ENCODE measurements around the gene CHRNA3. TPM values are rescaled to one million over a fixed set of nuclear protein-coding genes. Genes with fewer than 3 reads are reported as not detected.
A peak's percentile ranks its signal among the peaks of the same experiment; 100 is the strongest.

Gene CHRNA3
- polyA plus RNA-seq (2013, experiment 1 of 2; ENCODE audit: insufficient read length): not detected
- polyA plus RNA-seq (2013, experiment 2 of 2; ENCODE audit: insufficient read length): 0.10 TPM

GRCh38 chr15:78620527-78621421, at the start of gene CHRNA3:
Gene CHRNA3 (minus strand): TSS chr15:78620996. CDS start chr15:78620794, 202 bp downstream.
- no peak for DNase-seq

- no peak for DNase-seq
Observed at GRCh38 chr15:78668987-78669386, 48.2 kb upstream of the CHRNA3 start.

DNA sequence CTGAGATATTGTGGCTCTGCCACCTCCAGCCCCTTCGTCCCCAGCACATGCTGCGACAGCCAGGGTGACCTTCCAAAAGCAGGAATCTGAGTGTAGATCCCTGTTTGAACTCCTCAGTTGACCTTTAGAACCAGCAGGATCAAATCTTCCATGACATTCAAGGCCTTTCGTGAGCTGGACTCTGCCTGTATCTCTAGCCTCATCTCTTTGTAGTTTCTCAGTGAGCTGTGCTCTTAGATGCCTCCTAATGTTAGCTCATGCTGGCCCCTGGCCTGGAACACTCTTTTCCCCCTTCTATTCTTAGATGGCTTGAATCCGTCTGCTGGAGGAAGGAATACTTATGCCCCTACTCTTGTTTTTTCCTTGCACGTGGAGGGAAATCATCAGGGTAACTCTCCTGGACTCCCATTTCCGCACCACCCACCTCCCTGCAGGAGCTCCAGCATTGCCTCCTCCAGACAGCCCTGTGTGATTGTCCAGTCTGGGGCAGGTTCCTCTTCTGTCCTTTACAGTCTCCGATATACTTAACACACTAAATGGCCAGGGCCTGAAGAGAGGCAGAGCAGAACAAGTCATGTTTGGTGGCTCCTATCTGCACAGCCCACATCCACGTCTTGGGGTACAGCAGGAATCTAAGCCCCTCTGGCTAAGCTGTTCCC, 46.9 kb upstream of the CHRNA3 start:
- DNase-seq: no peak

DNA sequence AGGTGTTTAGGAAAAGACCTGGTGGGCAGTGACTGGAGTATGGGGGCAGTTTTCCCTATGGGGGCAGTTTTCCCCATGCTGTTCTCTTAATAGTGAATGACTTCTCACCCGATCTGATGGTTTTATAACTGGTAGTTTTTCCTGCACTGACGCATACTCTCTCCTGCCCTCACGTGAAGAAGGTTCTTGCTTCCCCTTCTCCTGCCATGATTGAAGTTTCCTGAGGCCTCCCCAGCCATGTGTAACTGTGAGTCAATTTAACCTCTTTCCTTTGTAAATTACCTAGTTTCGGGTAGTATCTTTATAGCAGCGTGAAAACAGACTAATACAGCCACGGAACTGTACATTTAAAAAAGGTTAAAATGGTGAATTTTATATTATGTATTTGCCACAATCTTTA, 45.2 kb upstream of the CHRNA3 start:
- no peak for DNase-seq

DNA sequence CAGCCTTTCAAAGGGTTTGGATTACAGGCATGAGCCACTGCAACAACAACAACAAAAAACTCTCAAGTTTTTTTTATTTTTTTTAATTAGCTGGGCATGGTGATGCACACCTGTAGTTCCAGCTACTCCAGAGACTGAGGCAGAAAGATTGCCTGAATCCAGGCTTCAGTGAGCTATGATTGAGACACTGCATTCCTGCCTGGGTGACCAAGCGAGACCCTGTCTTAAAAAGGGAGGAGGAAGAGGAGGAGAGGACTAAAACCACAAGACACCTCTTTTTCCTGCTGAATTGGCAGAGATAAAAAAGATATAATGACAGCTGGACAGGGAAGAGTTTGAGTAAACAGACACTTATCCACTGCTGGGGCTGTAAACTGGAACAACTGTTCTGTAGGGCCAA, 42.9 kb upstream of the CHRNA3 start:
- no peak for DNase-seq

DNA sequence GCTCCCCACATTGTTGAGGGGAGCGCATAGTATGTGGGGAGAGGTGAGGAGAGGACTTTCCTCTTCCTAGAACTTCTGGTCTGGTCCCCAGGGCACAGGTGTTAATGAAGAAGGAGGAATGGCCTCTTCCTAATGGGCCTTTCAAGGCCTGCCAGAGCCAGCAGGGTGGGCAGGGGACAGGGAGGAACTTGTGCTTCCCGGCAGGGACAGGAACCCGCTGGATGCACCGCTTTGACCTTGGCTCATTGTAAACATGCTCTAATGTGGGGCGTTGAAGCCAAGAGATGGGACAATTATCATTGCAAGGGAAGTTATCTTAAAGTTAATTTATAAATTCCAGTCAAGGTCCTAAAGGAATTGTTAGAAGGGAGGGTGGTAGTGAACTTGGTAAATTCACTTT, 41.2 kb upstream of the CHRNA3 start:
- DNase-seq: no peak

GRCh38 chr15:78661001-78661400, 40.2 kb upstream of the CHRNA3 start:
- DNase-seq: no peak

DNA sequence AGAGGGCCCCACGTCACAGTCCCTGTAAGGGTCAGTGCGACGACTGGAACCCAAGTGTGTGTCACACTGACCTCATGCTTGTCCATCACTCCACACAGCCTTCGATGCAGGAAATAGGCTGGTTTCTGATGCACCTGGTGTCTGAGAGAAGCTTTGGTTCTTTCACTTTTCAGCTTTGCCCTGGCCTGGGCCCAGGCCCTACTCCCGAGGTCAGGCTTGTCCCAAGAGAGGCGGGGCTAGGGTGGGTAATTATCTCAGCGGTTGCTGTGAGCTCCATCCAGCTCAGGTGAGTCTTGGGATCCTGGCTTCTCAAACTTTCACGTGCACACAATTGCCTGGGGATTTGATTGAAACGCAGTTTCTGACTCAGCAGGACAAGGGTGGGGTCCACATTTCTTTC, 39.8 kb upstream of the CHRNA3 start:
- DNase-seq: no peak

GRCh38 chr15:78658823-78659222, 38.0 kb upstream of the CHRNA3 start:
- DNase-seq: no peak

- DNase-seq: no peak
Observed at GRCh38 chr15:78654272-78654671, 33.5 kb upstream of the CHRNA3 start.

DNA sequence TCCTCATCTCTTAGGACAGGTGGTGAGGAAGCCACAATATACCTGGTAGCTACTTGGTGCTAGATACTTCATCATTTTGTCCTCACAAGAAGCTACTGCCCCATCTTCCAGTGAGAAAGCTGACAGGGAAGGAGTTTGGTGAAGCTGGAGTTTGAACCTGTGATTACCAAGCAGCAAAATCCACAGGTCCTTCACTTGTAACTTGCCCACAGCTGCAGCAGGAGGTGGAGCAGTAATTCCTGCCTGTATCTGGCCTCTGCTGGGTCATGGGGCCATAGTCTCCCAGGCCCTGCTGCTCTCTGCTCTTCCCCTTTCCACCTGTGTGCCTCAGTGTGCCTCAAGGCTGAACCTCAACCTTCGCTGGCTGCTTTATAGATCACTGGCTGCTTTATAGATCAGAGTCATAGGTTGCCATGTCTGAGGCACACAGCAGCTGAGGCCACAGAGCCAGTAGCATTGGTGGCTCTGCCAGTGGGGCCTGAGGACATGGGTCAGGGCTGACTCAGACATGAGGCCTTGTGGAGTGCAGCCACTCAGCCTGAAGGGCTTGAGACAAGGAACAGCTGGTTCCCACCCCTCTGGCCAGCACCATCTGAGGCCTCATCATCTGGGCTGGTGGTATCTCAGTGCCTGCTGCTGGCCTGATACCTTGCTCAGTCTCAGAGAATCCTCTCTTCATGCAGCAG, 31.3 kb upstream of the CHRNA3 start:
- DNase-seq: no peak

- DNase-seq: no peak
Observed at GRCh38 chr15:78651007-78651406, 30.2 kb upstream of the CHRNA3 start.

DNA sequence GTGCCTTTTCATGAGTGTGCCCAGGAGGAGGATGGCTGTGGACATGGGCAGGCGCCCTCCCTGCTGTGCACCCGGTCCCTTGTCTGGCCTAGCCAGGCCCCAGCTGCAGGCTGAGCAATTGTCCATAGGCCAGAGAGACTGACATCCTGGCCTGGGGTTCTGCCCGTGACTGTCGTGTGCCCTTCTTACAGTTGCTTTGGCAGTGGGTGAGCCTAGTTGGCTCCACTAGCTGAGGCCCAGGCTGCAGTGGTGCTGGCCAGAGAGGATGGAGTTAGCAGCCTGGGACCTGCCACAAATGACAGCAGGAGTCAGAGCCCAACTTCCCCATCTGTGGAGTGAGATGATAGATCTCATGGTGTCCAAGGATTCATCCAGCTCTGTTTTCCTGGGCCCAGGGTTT, 29.2 kb upstream of the CHRNA3 start:
- no peak for DNase-seq

DNA sequence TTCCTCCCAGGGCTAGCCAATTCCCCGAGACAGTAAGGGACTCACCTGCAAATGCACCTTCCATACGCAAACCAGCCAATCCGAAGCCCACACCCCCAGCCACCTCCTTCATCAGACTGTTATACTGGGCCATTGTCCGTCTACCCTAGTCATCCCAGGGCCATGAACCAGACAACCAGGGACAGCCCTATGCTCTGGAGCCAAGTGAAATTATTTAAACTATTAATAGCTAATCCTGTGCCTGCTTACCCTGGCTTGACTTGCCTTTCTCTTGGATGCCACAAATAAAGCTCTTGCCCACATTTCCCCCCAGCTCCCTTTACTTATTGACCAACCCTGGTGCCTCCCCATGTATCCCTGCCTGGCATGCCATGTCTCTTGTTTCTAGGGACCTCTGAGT, 24.2 kb upstream of the CHRNA3 start:
- DNase-seq: no peak

- no peak for DNase-seq
Observed at GRCh38 chr15:78642331-78642730, 21.5 kb upstream of the CHRNA3 start.

DNA sequence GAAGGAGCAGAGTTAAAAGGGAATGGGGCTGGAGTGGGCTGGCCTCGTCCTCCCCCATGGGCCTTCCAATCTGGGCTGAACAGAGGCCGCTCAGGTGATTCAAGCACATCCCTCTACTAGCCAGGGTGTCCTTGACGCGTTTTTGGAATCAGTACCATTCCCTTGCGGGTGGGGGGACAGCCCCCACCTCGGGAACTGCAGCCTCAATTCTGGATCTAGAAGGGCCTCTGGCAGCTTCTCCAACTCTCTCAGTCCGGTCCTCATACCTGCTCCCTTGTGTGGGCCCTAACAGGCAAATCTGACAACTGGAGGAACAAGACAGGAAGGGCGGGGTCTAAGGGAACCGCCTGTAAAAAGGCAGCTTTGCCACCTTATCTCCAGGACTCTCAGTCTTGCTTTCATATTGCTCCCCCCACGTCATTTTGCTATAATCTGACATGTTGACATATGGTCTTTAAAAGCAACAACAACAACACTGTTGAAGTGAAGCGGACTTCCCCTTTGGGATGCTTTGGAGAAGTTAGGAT, 21.0 kb upstream of the CHRNA3 start:
- DNase-seq: no peak

DNA sequence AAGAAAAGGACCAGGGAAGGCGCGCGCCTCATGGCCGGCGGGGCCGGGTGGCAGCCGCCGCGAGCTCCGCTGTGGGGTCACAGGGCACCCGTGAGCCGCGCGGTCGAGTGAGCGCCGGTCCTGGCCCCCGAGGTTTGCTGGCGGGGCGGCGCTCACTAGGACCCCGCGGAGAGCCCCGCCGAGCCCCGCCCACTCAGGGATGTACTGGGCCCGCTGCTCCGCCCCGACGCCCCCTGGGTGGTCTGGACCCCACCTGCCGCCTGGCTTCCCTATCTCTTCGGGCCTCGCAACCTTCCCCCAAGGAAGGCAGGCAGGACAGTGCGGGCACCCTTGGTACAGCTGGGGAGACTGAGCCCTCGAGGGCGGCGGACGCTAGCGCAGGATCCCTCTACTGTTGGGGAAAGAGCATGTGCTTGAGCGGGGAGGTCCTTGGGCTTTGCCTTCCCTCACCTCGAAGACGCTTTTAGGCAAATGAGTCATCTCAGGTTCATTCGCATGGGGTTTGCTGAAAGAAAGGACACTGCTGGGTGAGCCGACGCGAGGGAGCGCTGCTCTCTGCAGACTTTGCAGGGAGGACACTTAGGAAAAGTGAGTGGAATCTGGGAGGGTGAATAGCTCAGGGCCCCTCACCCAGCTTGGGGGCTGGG, 20.4 kb upstream of the CHRNA3 start, which contains the start of gene CHRNB4:
CHRNB4 (minus strand) TSS at position 109 of the 647 bp plus-strand sequence; CDS start at position 32, 77 bp downstream.
- DNase-seq: peak; percentile 8

GRCh38 chr15:78640527-78641101, 19.8 kb upstream of the CHRNA3 start:
- DNase-seq: no peak

DNA sequence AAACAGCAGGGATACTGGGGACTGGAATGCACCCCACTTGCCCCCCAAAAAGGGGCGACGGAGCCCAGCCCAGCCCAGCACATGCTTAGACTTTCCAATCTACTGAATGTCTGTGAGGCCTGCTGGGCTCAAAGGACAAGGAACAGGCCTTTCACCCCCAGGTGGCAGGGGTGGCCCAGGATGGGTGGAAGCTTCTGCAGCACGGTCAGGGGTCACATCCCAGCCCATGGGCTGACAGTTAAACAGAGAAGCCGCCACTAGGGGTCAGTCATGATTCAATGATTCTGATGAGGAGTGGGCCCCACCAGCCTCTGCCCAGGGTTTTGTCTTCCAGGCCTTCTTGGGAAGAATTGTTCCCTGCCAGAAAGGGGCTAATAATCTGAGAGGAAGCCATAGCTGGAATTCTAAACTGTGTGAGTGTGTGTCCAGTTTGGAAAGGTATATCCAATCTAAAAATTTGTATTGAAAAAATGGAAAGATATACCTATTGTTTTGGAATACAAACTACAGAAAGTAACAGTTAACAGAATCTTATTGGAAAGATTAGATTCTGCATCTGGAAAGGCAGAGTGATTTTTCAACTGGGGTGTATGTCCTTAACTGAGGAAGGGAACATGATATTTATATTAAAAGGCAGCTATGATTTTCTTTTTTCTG, 18.0 kb upstream of the CHRNA3 start:
- peak; percentile 45 for DNase-seq

GRCh38 chr15:78637776-78638435, 17.1 kb upstream of the CHRNA3 start:
- DNase-seq: no peak

GRCh38 chr15:78636378-78636859, 15.6 kb upstream of the CHRNA3 start:
- DNase-seq: no peak
